H1 (cell line): Measurements from ENCODE around the gene MAGI2. TPM values are rescaled to one million over a fixed set of nuclear protein-coding genes. Genes with fewer than 3 reads are reported as not detected.
A peak's percentile ranks its signal among the peaks of the same experiment; 100 is the strongest.

Experiments used
- CTCF ChIA-PET: fragments of 300-600 bp; sonication (Branson Sonifier 250); formaldehyde crosslinking; loops from one replicate; lab custom pipeline; 2021; ENCODE audit not compliant: partially characterized antibody; lab: Charles Lee
- POLR2A ChIA-PET: fragments of 300-600 bp; sonication (Branson Sonifier 250); formaldehyde crosslinking; loops from one replicate; lab custom pipeline; 2021; ENCODE audit warnings: inconsistent platforms; ENCODE audit not compliant: partially characterized antibody; lab: Charles Lee
- DNase-seq, 2 experiments: peaks; one replicate each; pipeline versions ENCODE4 v3.0.0 to v3.0.0-alpha.2; 2010 to 2022; ENCODE audit warnings: low spot score in 2 of 2, low read depth in 1 of 2, mixed read lengths in 1 of 2
- FAIRE-seq: peaks from 2 replicates; lab custom pipeline; 2011; peaks lifted over from hg19 to GRCh38; lab: Jason Lieb, UNC
- H2AFZ ChIP-seq: 2 replicates; pipeline ENCODE4 v1.8.1; 2012; ENCODE audit warnings: low read length, inconsistent platforms
- H2AK5ac ChIP-seq: 2 replicates; pipeline ENCODE4 v1.6.1; 2013; ENCODE audit warnings: low read depth, low read length
- H2BK120ac ChIP-seq: replicated peaks from 2 replicates; pipeline ENCODE3; 2013; ENCODE audit warnings: low read depth, low read length, inconsistent platforms
- H2BK12ac ChIP-seq: 2 replicates; pipeline ENCODE4 v1.6.1; 2013; ENCODE audit warnings: low read depth, low read length
- H2BK15ac ChIP-seq: 2 replicates; pipeline ENCODE4 v1.6.1; 2013; ENCODE audit warnings: low read length
- H2BK20ac ChIP-seq: 2 replicates; pipeline ENCODE4 v1.6.1; 2013; ENCODE audit warnings: low read length
- H2BK5ac ChIP-seq: 2 replicates; pipeline ENCODE4 v1.6.1; 2013; ENCODE audit warnings: low read depth, low read length
- H3K14ac ChIP-seq: 2 replicates; pipeline ENCODE4 v1.6.1; 2013; ENCODE audit warnings: inconsistent platforms; ENCODE audit not compliant: insufficient read length
- H3K18ac ChIP-seq: 2 replicates; pipeline ENCODE4 v1.6.1; 2013; ENCODE audit warnings: low read length; ENCODE audit errors: extremely low read depth
- H3K23ac ChIP-seq: 2 replicates; pipeline ENCODE4 v1.6.1; 2013; ENCODE audit warnings: inconsistent platforms; ENCODE audit not compliant: insufficient read length
- H3K23me2 ChIP-seq: 2 replicates; pipeline ENCODE4 v1.6.1; 2013; ENCODE audit warnings: low read depth, low read length
- H3K27ac ChIP-seq: 2 replicates; pipeline ENCODE4 v1.6.1; 2011; ENCODE audit warnings: low read depth, low read length, inconsistent platforms
- H3K27me3 ChIP-seq, 4 experiments: replicated peaks in 1 of 4; 1 replicate in 1 of 4; 2 replicates in 3 of 4; pipeline versions ENCODE4 v1.6.1 to v1.8.1; 2011 to 2013; ENCODE audit warnings: low read length in 3 of 4, mild to moderate bottlenecking in 3 of 4, inconsistent platforms in 2 of 4, mixed read lengths in 2 of 4, moderate library complexity in 1 of 4; ENCODE audit not compliant: control insufficient read depth in 3 of 4, insufficient read depth in 3 of 4; ENCODE audit errors: extremely low read depth in 1 of 4
- H3K36me3 ChIP-seq, 4 experiments: 2 replicates each; pipeline versions ENCODE4 v1.6.1 to v1.8.1; 2011 to 2013; ENCODE audit warnings: mild to moderate bottlenecking in 4 of 4, low read length in 3 of 4, moderate library complexity in 2 of 4, control low read depth in 1 of 4, inconsistent platforms in 1 of 4; ENCODE audit not compliant: insufficient read depth in 4 of 4, control insufficient read depth in 2 of 4
- H3K4ac ChIP-seq: replicated peaks from 2 replicates; pipeline ENCODE3; 2013; ENCODE audit warnings: low read length, low read depth, mixed read lengths, inconsistent platforms; ENCODE audit not compliant: insufficient read length
- H3K4me1 ChIP-seq, 4 experiments: replicated peaks in 1 of 4; 1 replicate in 1 of 4; 2 replicates in 3 of 4; pipeline versions ENCODE4 v1.6.1 to v1.8.1; 2011 to 2013; ENCODE audit warnings: low read length in 3 of 4, inconsistent platforms in 2 of 4, mixed read lengths in 1 of 4; ENCODE audit not compliant: insufficient read depth in 4 of 4, control insufficient read depth in 3 of 4
- H3K4me2 ChIP-seq, 2 experiments: 2 replicates each; pipeline versions ENCODE4 v1.6.1 to v1.8.1; 2011 to 2013; ENCODE audit warnings: low read depth in 2 of 2, low read length in 2 of 2, control low read depth in 1 of 2, inconsistent platforms in 1 of 2, mild to moderate bottlenecking in 1 of 2; ENCODE audit not compliant: insufficient read depth in 1 of 2
- H3K4me3 ChIP-seq, 4 experiments: fragments of 200-600, 300-600 bp in 1 of 4; sonication (generic), shearing (Covaris generic), sonication (Bioruptor Twin) in 1 of 4; 2 replicates each; pipeline versions ENCODE4 v1.5.1 to v1.8.1; 2011 to 2016; ENCODE audit warnings: low read length in 4 of 4, low read depth in 3 of 4, control low read depth in 2 of 4, inconsistent platforms in 2 of 4, mild to moderate bottlenecking in 2 of 4, mixed read lengths in 1 of 4, moderate library complexity in 1 of 4; ENCODE audit not compliant: insufficient read depth in 2 of 4; ENCODE audit errors: extremely low read depth in 1 of 4
- H3K56ac ChIP-seq: replicated peaks from 2 replicates; pipeline ENCODE3; 2013; ENCODE audit warnings: low read depth, mild to moderate bottlenecking, mixed read lengths, low read length, inconsistent platforms; ENCODE audit not compliant: insufficient read length
- H3K79me1 ChIP-seq: 2 replicates; pipeline ENCODE4 v1.6.1; 2013; ENCODE audit warnings: low read depth, low read length, control low read depth
- H3K79me2 ChIP-seq, 2 experiments: 2 replicates each; pipeline versions ENCODE4 v1.6.1 to v1.8.1; 2012 to 2013; ENCODE audit warnings: low read length in 2 of 2, mild to moderate bottlenecking in 2 of 2, inconsistent platforms in 1 of 2; ENCODE audit not compliant: insufficient read depth in 2 of 2, control insufficient read depth in 1 of 2
- H3K9ac ChIP-seq, 4 experiments: replicated peaks in 1 of 4; 1 replicate in 1 of 4; 2 replicates in 3 of 4; pipeline versions ENCODE4 v1.6.1 to v1.8.1; 2011 to 2013; ENCODE audit warnings: low read depth in 3 of 4, low read length in 3 of 4, control low read depth in 2 of 4, mild to moderate bottlenecking in 2 of 4, moderate library complexity in 2 of 4, inconsistent platforms in 1 of 4; ENCODE audit errors: extremely low read depth in 1 of 4
- H3K9me3 ChIP-seq, 2 experiments: 2 replicates each; pipeline versions ENCODE4 v1.6.1 to v1.8.1; 2012 to 2013; ENCODE audit warnings: mild to moderate bottlenecking in 2 of 2, moderate library complexity in 2 of 2, control low read depth in 1 of 2, inconsistent platforms in 1 of 2, low read depth in 1 of 2, low read length in 1 of 2, mixed read lengths in 1 of 2; ENCODE audit not compliant: insufficient read depth in 2 of 2
- H4K20me1 ChIP-seq, 2 experiments: replicated peaks in 1 of 2; 2 replicates each; pipeline versions ENCODE3 to v1.8.1; 2011 to 2013; ENCODE audit warnings: inconsistent platforms in 2 of 2, low read length in 2 of 2, mild to moderate bottlenecking in 1 of 2; ENCODE audit not compliant: insufficient read depth in 2 of 2, control insufficient read depth in 1 of 2
- H4K5ac ChIP-seq: 2 replicates; pipeline ENCODE4 v1.6.1; 2013; ENCODE audit warnings: low read length, low read depth, mixed read lengths, inconsistent platforms; ENCODE audit not compliant: insufficient read length
- H4K8ac ChIP-seq: 2 replicates; pipeline ENCODE4 v1.8.0; 2013; ENCODE audit warnings: mild to moderate bottlenecking, moderate library complexity, low read length, inconsistent platforms; ENCODE audit not compliant: insufficient read depth; ENCODE audit errors: extremely low read depth
- H4K91ac ChIP-seq: replicated peaks from 2 replicates; pipeline ENCODE3; 2013; ENCODE audit warnings: low read length, mixed read lengths, inconsistent platforms; ENCODE audit not compliant: insufficient read length
- CTCF ChIP-seq, 3 experiments: IDR thresholded peaks; 1 replicate in 2 of 3; 2 replicates in 1 of 3; pipeline versions ENCODE4 v1.5.1 to v1.6.1; 2011; ENCODE audit warnings: low read length in 3 of 3, mild to moderate bottlenecking in 3 of 3, inconsistent platforms in 2 of 3, low read depth in 1 of 3, moderate library complexity in 1 of 3; ENCODE audit not compliant: insufficient read depth in 1 of 3; ENCODE audit errors: control extremely low read depth in 1 of 3
- RAD21 ChIP-seq, 2 experiments: IDR thresholded peaks in 1 of 2; conservative IDR thresholded peaks in 1 of 2; 2 replicates each; pipeline ENCODE4 v1.6.1; 2011; ENCODE audit warnings: low read depth in 2 of 2, low read length in 2 of 2, improper control_type of control experiment in 1 of 2, inconsistent platforms in 1 of 2, mild to moderate bottlenecking in 1 of 2, moderate library complexity in 1 of 2
- SAP30 ChIP-seq: fragments of 300-600 bp; sonication (generic); IDR thresholded peaks from 2 replicates; pipeline ENCODE4 v1.7.1; 2012; ENCODE audit warnings: low read length, moderate library complexity, mild to moderate bottlenecking, inconsistent platforms; ENCODE audit not compliant: insufficient read depth, insufficient replicate concordance
- WGBS, 2 experiments: shearing (Covaris generic) in 1 of 2; methylation state at CpG; one replicate each; pipeline versions ENCODE4 v1.1.6 to v1.1.7; 2013 to 2015; ENCODE audit warnings: low lambda C conversion rate in 2 of 2, mixed read lengths in 2 of 2, inconsistent platforms in 1 of 2, low coverage in 1 of 2, missing lambda C conversion rate in 1 of 2; ENCODE audit not compliant: insufficient replicate concordance in 2 of 2, insufficient coverage in 1 of 2, insufficient read length in 1 of 2; ENCODE audit errors: extremely low coverage in 1 of 2, missing lambda C conversion rate in 1 of 2; 5-methylcytosine and 5-hydroxymethylcytosine counted together
- polyA plus RNA-seq, 7 experiments: library from polyadenylated mRNA; depleted of rRNA in 3 of 7; stranded (reverse) in 5 of 7; unstranded in 2 of 7; fragments of >200 nt in 5 of 7; fragments of 200-250 nt in 2 of 7; gene quantifications; 1 replicate in 5 of 7; 2 replicates in 1 of 7; 4 replicates in 1 of 7; pipeline versions ENCODE4 v1.2.1 to v1.2.3, GENCODE V29; 2011 to 2013; ENCODE audit warnings: missing spikeins in 2 of 7, mixed read lengths in 2 of 7
- total RNA-seq: library from RNA; stranded (reverse); fragmentation: NEBNext Ultra II Directional; extraction: Animal tissue kit (Norgen Biotek cat#: 25700); gene quantifications from 2 replicates; pipeline ENCODE4 v1.2.1, GENCODE V29; 2021

Gene MAGI2
- total and polyA plus RNA-seq, 2 of the 8 experiments (the other 6 are each of a cell fraction or from before 2014, with no cell fraction given) = 6.0 to 27.3 TPM

GRCh38 chr7:78443811-78444210 is 1009.7 kb downstream of the MAGI2 start:
- DNase-seq (no peak), FAIRE-seq (no peak)
- Histone ChIP-seq H3K4ac (no peak overlapping the region), H3K18ac (no peak overlapping the region), H2BK15ac (no peak overlapping the region), H4K20me1 (no peaks in the 10 kb centered on the region), H2AFZ (no peak overlapping the region), H3K4me1 (0 out of 7 replicates have a peak, but pooled peaks cover 0 to 3% (median 0%) of the 10 kb centered on the region in 4 experiments), H4K91ac (no peak overlapping the region), H3K23me2 (no peaks in the 10 kb centered on the region), H3K36me3 (no peaks in the 10 kb centered on the region), H3K4me3 (no peak overlapping the region), H3K27me3 (no peaks in the 10 kb centered on the region), H3K79me1 (no peaks in the 10 kb centered on the region), H3K23ac (no peak overlapping the region), H2BK5ac (no peak overlapping the region), H2BK20ac (no peak overlapping the region), H4K8ac (no peak overlapping the region), H2BK120ac (no peak overlapping the region), H4K5ac (no peak overlapping the region), H3K4me2 (no peak overlapping the region), H2BK12ac (no peak overlapping the region), H3K79me2 (no peaks in the 10 kb centered on the region), H3K56ac (no peak overlapping the region), H3K14ac (no peak overlapping the region), H3K27ac (no peak overlapping the region), H3K9ac (no peak overlapping the region), H2AK5ac (no peak overlapping the region), H3K9me3 (no peaks in the 10 kb centered on the region)
- WGBS, 2 experiments = 59% methylated on average over 4 of the region's 4 CpGs; no CpG with 5 or more reads in 1 of the 2 experiments
- CTCF ChIA-PET = interaction anchor here (0.7 kb wide), 1 partner anchor 11 kb away, joined by 3 read pairs; no protein-coding TSS in a partner anchor
- POLR2A ChIA-PET = no interaction called here
- no peak for TF ChIP-seq SAP30
- peak; percentile 39 to 49 for TF ChIP-seq RAD21 (IDR thresholded peaks at IDR 0.05 in 1 of 2, conservative IDR thresholded peaks at IDR 0.05 in 1 of 2; ENCODE audit: low read depth in 2 of 2, low read length in 2 of 2)
- TF ChIP-seq CTCF (IDR thresholded peaks at IDR 0.05; ENCODE audit: control extremely low read depth in 1 of 3, insufficient read depth in 1 of 3, low read depth in 1 of 3, low read length in 3 of 3) = peak in 1 of 3 experiments; percentile 24; a peak in 2 of 4 replicates
